ENCODE data around the gene TM4SF5.

DNA sequence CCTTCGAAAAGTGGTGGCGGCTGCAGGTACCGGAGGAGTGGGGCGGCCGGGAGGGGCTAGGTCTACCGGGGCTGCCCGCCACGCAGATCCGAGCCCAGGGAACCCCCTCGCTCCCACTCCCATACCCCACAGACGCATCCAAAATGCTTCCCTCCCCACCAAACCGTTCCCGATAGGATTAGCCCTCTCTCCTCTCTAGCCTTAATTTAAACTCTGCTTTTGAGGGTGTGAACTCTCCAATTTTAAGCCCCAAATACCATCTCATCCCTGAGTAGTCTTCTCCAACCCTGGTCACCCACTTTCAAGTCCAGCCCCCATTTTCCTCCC is 31.7 kb upstream of the TM4SF5 start:
- TF ChIP-seq EZH2 (IDR thresholded peaks at IDR 0.05; ENCODE audit: insufficient read depth, poor library complexity, severe bottlenecking) (no peak), EZH2phosphoT487 (IDR thresholded peaks at IDR 0.05; ENCODE audit: insufficient read depth, low read depth) (no peak)
